ENCODE data around the gene DUSP15. TPM values are rescaled to one million over a fixed set of nuclear protein-coding genes. Genes with fewer than 3 reads are reported as not detected.
"Not testable (repeated sequence)": the region's sequence is repeated elsewhere in the genome, so short reads cannot be mapped to it uniquely, and the experiment has no call there.

DUSP15 gene
- polyA plus RNA-seq, 1 donor from 2014 or later, result 62.7 TPM

GRCh38 chr20:31918466-31919105, 48.3 kb upstream of the DUSP15 start:
- Histone ChIP-seq H3K36me3 (ENCODE audit: insufficient read depth, low read length) (no peaks in the 10 kb centered on the region), H3K9me2 (ENCODE audit: insufficient read depth, low read length) (no peaks in the 10 kb centered on the region), H3K4me2 (ENCODE audit: low read length) (no peak overlapping the region), H3K27ac (ENCODE audit: low read length) (no peak overlapping the region), H2AFZ (ENCODE audit: low read depth, low read length) (no peak overlapping the region), H3K9ac (ENCODE audit: low read length) (no peak overlapping the region), H3K4me3 (ENCODE audit: low read length) (no peak overlapping the region), H3K27me3 (ENCODE audit: insufficient read depth, low read depth, low read length) (no peaks in the 10 kb centered on the region), H3K9me3 (ENCODE audit: low read length) (no peaks in the 10 kb centered on the region), H3F3A (ENCODE audit: insufficient read depth, low read length, poor library complexity, severe bottlenecking) (no peaks in the 10 kb centered on the region), H3K79me2 (replicated peaks; ENCODE audit: insufficient read depth, low read length) (no peaks in the 10 kb centered on the region), H4K20me1 (ENCODE audit: insufficient read depth) (no peaks in the 10 kb centered on the region)
- TF ChIP-seq POLR2AphosphoS5 (IDR thresholded peaks at IDR 0.05) (no peak), MXI1 (conservative IDR thresholded peaks at IDR 0.05; ENCODE audit: poor library complexity, severe bottlenecking) (no peak), TAF1 (IDR thresholded peaks at IDR 0.05; ENCODE audit: low read depth) (no peak), SMC3 (conservative IDR thresholded peaks at IDR 0.05; ENCODE audit: poor library complexity) (no peak), REST (IDR thresholded peaks at IDR 0.05; ENCODE audit: borderline replicate concordance) (no peak), EP300 (conservative IDR thresholded peaks at IDR 0.05; ENCODE audit: poor library complexity, severe bottlenecking) (no peak), EZH2 (IDR thresholded peaks at IDR 0.05; ENCODE audit: borderline replicate concordance, insufficient read depth, low read length, poor library complexity, severe bottlenecking) (no peak), RAD21 (conservative IDR thresholded peaks at IDR 0.05) (no peak)
- TF ChIP-seq, protein P1, sequence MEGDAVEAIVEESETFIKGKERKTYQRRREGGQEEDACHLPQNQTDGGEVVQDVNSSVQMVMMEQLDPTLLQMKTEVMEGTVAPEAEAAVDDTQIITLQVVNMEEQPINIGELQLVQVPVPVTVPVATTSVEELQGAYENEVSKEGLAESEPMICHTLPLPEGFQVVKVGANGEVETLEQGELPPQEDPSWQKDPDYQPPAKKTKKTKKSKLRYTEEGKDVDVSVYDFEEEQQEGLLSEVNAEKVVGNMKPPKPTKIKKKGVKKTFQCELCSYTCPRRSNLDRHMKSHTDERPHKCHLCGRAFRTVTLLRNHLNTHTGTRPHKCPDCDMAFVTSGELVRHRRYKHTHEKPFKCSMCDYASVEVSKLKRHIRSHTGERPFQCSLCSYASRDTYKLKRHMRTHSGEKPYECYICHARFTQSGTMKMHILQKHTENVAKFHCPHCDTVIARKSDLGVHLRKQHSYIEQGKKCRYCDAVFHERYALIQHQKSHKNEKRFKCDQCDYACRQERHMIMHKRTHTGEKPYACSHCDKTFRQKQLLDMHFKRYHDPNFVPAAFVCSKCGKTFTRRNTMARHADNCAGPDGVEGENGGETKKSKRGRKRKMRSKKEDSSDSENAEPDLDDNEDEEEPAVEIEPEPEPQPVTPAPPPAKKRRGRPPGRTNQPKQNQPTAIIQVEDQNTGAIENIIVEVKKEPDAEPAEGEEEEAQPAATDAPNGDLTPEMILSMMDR (IDR thresholded peaks at IDR 0.05; ENCODE audit: poor library complexity, severe bottlenecking), result no peak

DNA sequence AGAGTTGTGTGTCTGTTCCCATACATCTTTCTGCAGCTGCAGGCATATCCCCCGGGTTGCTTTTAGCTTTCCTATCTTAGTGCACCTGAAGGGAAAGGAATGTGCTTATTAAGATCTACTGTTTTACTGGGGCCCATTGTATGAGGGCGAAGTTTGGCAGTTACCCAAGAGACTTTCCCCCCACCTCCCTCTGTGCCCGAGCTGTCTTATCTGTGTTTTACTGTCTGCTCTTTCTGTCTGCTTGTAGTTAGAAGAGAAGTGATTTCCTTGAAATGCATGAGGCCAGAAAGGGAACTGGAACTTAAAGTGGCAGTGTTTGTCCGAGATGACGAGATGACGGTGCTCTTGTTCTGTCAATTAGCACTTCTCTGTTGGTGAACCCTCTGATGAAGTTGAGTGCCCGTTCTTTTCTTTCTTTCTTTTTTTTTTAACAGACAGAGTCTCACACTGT, 47.7 kb upstream of the DUSP15 start:
- H4K20me1 ChIP-seq (ENCODE audit: insufficient read depth); H3K79me2 ChIP-seq (replicated peaks; ENCODE audit: insufficient read depth, low read length); H3K27ac ChIP-seq (ENCODE audit: low read length); H3K9me2 ChIP-seq (ENCODE audit: insufficient read depth, low read length); H2AFZ ChIP-seq (ENCODE audit: low read depth, low read length); H3F3A ChIP-seq (ENCODE audit: insufficient read depth, low read length, poor library complexity, severe bottlenecking); H3K36me3 ChIP-seq (ENCODE audit: insufficient read depth, low read length); H3K4me3 ChIP-seq (ENCODE audit: low read length); H3K27me3 ChIP-seq (ENCODE audit: insufficient read depth, low read depth, low read length); H3K9me3 ChIP-seq (ENCODE audit: low read length); H3K9ac ChIP-seq (ENCODE audit: low read length); H3K4me2 ChIP-seq (ENCODE audit: low read length): not testable (repeated sequence)
